BLaER1 (cell line): ENCODE results near the gene TTYH2.
A peak's percentile ranks its signal among the peaks of the same experiment; 100 is the strongest.

ENCODE experiments used
- H3K27ac ChIP-seq: shearing (Covaris generic); formaldehyde crosslinking; 2 replicates; pipeline ENCODE4 v1.8.1; 2022
- H3K27me3 ChIP-seq: shearing (Covaris generic); formaldehyde crosslinking; 2 replicates; pipeline ENCODE4 v1.8.1; 2022
- H3K36me3 ChIP-seq: shearing (Covaris generic); formaldehyde crosslinking; 2 replicates; pipeline ENCODE4 v1.8.1; 2022
- H3K4me1 ChIP-seq: shearing (Covaris generic); formaldehyde crosslinking; 2 replicates; pipeline ENCODE4 v1.8.1; 2022
- H3K4me2 ChIP-seq: shearing (Covaris generic); formaldehyde crosslinking; 2 replicates; pipeline ENCODE4 v1.8.1; 2022
- H3K4me3 ChIP-seq: shearing (Covaris generic); formaldehyde crosslinking; 2 replicates; pipeline ENCODE4 v1.8.1; 2022
- H3K9ac ChIP-seq: shearing (Covaris generic); formaldehyde crosslinking; 2 replicates; pipeline ENCODE4 v1.8.1; 2022
- H3K9me3 ChIP-seq: shearing (Covaris generic); formaldehyde crosslinking; 2 replicates; pipeline ENCODE4 v1.8.1; 2022
- H4K20me1 ChIP-seq: shearing (Covaris generic); formaldehyde crosslinking; 2 replicates; pipeline ENCODE4 v1.8.1; 2022
- Cebpa-rat ChIP-seq: shearing (Covaris generic); IDR thresholded peaks from 2 replicates; pipeline ENCODE4 v1.8.1; 2022

The TTYH2 gene

DNA sequence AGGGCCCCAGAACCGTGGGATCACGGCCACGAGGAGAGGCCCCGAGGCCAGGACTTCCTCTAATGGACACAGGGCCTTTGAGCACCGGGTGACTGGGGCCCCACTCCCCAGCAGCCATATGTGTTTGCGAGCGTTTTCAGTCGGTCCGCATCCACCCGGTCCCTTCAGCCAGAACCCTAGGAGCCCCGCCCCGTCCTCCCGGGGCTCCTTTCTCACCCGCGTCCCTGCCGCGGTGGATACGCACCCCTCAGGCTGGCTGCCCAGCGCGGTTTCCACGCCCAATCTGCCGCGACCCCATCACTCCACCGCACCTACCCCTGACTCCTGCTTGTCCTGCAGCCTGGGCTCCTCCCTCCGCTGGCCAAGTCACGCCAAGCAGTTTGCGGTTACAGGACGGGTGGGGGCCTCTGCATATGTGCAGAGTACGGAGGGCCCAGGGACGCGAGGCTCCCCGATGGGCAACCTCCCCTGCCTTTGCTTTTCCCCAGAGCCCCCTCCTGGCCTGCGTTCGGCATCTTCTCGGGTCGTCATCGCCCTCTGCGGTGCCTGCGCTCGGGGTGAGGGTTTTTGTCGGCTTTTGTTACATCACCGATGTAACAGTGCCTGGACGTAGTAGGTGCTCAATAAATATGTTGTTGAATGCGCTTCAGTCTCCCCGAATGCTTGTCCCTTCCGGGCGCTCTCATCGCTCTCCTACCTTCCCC is 1.0 kb upstream of the TTYH2 start:
- Histone ChIP-seq H3K36me3 (peaks cover 46% of the 10 kb centered on the region), H3K9me3 (no peaks in the 10 kb centered on the region), H3K4me1 (peaks cover 78% of the 10 kb centered on the region), H3K4me2 (peak overlapping the region; percentile 95), H3K9ac (peak overlapping the region; percentile 66), H3K4me3 (peak overlapping the region; percentile 70), H4K20me1 (peaks cover 86% of the 10 kb centered on the region), H3K27me3 (no peaks in the 10 kb centered on the region), H3K27ac (peak overlapping the region; percentile 40; the same call in 1 of the 2 replicates)
- no peak for TF ChIP-seq Cebpa-rat

GRCh38 chr17:74213861-74214391 is 555 bp downstream of the TTYH2 start:
- Histone ChIP-seq H3K9me3 (no peaks in the 10 kb centered on the region), H3K9ac (peak overlapping the region; percentile 72), H3K4me2 (peak overlapping the region; percentile 95), H3K4me3 (peak overlapping the region; percentile 70), H3K27me3 (no peaks in the 10 kb centered on the region), H3K4me1 (peaks cover 75% of the 10 kb centered on the region), H3K36me3 (peaks cover 30% of the 10 kb centered on the region), H4K20me1 (peaks cover 84% of the 10 kb centered on the region), H3K27ac (peak overlapping the region; percentile 68)
- TF ChIP-seq Cebpa-rat = no peak

GRCh38 chr17:74214484-74215341 is 1.3 kb downstream of the TTYH2 start:
- H3K4me2 ChIP-seq = peak overlapping the region; percentile 95

DNA sequence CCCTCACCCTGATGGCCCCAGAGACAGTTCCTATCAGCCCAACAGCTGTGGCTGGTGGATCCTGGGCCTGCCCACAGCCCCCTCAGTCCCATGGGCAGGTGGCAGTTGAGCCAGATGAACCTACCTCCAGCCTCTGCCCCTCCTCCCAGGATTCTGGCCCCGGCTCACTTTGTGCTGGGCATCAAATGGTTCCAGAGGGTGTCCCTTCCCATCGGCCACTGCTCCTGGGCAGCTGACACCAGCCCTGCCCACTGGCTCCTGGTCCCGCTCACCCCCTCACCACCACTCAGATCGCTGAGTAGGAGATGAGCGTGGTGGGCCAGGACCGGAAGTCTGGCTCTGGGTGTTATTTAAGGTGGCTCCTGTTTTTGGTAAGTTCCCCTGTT is 2.0 kb downstream of the TTYH2 start:
- Histone ChIP-seq H3K4me1 (peaks cover 69% of the 10 kb centered on the region), H3K27me3 (no peaks in the 10 kb centered on the region), H3K4me3 (peak overlapping the region; percentile 70; the same call in 1 of the 2 replicates), H3K9me3 (no peaks in the 10 kb centered on the region), H4K20me1 (peaks cover 79% of the 10 kb centered on the region), H3K4me2 (peak overlapping the region; percentile 95), H3K36me3 (peaks cover 16% of the 10 kb centered on the region), H3K27ac (peak overlapping the region; percentile 58), H3K9ac (peak overlapping the region; percentile 72)
- TF ChIP-seq Cebpa-rat = no peak

More at GRCh38 chr17:74214484-74215341, 1.3 kb downstream of the TTYH2 start:
- Histone ChIP-seq H3K4me3 (peak overlapping the region; percentile 70), H3K27me3 (no peaks in the 10 kb centered on the region), H3K27ac (peak overlapping the region; percentile 68), H3K4me1 (peaks cover 75% of the 10 kb centered on the region), H3K9me3 (no peaks in the 10 kb centered on the region), H4K20me1 (peaks cover 79% of the 10 kb centered on the region), H3K36me3 (peaks cover 23% of the 10 kb centered on the region), H3K9ac (peak overlapping the region; percentile 72)
- no peak for TF ChIP-seq Cebpa-rat

GRCh38 chr17:74216505-74216904 is 3.1 kb downstream of the TTYH2 start:
- Histone ChIP-seq H3K27ac (peak overlapping the region; percentile 58), H4K20me1 (peaks cover 79% of the 10 kb centered on the region), H3K27me3 (no peaks in the 10 kb centered on the region), H3K9ac (no peak overlapping the region), H3K4me3 (no peak overlapping the region), H3K4me2 (peak overlapping the region; percentile 95), H3K4me1 (peaks cover 58% of the 10 kb centered on the region), H3K36me3 (peaks cover 5% of the 10 kb centered on the region), H3K9me3 (no peaks in the 10 kb centered on the region)
- no peak for TF ChIP-seq Cebpa-rat

DNA sequence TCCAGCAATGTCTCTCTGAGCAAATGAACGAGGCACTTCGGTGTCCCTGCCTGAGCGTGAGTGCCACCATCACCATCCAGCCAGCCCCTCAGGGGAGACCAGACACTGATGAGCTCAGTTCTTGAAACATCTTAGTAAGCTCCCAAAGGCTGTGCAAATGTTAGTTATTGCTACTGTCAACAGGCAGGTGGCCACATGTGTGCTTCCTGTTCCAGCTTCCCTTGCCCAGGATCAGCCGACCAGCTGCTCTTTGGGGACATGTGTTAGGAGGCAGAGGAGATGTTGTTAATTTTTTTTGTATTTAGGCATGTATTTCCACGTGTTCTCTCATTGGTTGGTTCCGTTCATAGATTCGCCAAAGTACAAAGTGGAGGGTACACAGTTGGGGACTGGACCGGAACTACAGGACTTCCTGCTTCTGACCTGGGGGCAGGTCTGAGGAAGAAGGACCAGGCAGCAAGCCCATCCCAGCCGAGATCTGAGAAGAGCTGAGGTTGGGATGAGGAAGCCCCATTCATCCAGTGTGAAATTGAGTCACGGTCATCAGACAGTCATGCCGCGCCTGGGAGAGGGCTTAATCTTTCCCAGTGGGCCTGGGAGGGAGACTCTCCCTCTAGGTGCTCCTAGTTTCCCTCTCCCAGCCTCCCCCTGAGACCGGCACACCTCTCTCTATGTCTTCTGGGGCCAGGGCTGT is 3.8 kb downstream of the TTYH2 start:
- Histone ChIP-seq H3K9me3 (no peaks in the 10 kb centered on the region), H3K36me3 (peaks cover 1% of the 10 kb centered on the region; the same call in 1 of the 2 replicates), H4K20me1 (peaks cover 79% of the 10 kb centered on the region), H3K4me3 (no peak overlapping the region), H3K4me2 (peak overlapping the region; percentile 95), H3K4me1 (peaks cover 52% of the 10 kb centered on the region), H3K27me3 (no peaks in the 10 kb centered on the region), H3K27ac (peak overlapping the region; percentile 58; the same call in 1 of the 2 replicates), H3K9ac (no peak overlapping the region)
- no peak for TF ChIP-seq Cebpa-rat

- peaks cover 76% of the 10 kb centered on the region for H4K20me1 ChIP-seq
- no peak overlapping the region for H3K27ac ChIP-seq
- H3K4me1 ChIP-seq = peaks cover 45% of the 10 kb centered on the region
- no peak overlapping the region for H3K4me3 ChIP-seq
- TF ChIP-seq Cebpa-rat = no peak
- H3K9ac ChIP-seq = no peak overlapping the region
- no peaks in the 10 kb centered on the region for H3K27me3 ChIP-seq
- no peaks in the 10 kb centered on the region for H3K9me3 ChIP-seq
- peaks cover 8% of the 10 kb centered on the region; the same call in 1 of the 2 replicates for H3K36me3 ChIP-seq
- H3K4me2 ChIP-seq = no peak overlapping the region
Observed at GRCh38 chr17:74217888-74218287, 4.5 kb downstream of the TTYH2 start.

- Histone ChIP-seq H3K4me1 (peaks cover 42% of the 10 kb centered on the region), H4K20me1 (peaks cover 74% of the 10 kb centered on the region; the same call in 1 of the 2 replicates), H3K27me3 (no peaks in the 10 kb centered on the region), H3K27ac (no peak overlapping the region), H3K4me3 (no peak overlapping the region), H3K4me2 (no peak overlapping the region), H3K36me3 (peaks cover 11% of the 10 kb centered on the region; the same call in 1 of the 2 replicates), H3K9me3 (no peaks in the 10 kb centered on the region), H3K9ac (no peak overlapping the region)
- no peak for TF ChIP-seq Cebpa-rat
Observed at GRCh38 chr17:74218436-74218835, 5.1 kb downstream of the TTYH2 start.

GRCh38 chr17:74219576-74220133 is 6.3 kb downstream of the TTYH2 start:
- no peak overlapping the region for H3K27ac ChIP-seq
- H3K27me3 ChIP-seq = no peaks in the 10 kb centered on the region
- H3K9ac ChIP-seq = no peak overlapping the region
- H4K20me1 ChIP-seq = peaks cover 68% of the 10 kb centered on the region; the same call in 1 of the 2 replicates
- H3K4me1 ChIP-seq = peaks cover 32% of the 10 kb centered on the region
- H3K4me2 ChIP-seq = no peak overlapping the region
- no peaks in the 10 kb centered on the region for H3K9me3 ChIP-seq
- no peak for TF ChIP-seq Cebpa-rat
- H3K4me3 ChIP-seq = no peak overlapping the region
- peaks cover 23% of the 10 kb centered on the region; the same call in 1 of the 2 replicates for H3K36me3 ChIP-seq
